Myocyte (in vitro differentiated cells): ENCODE results near the gene SMTNL1. TPM values are rescaled to one million over a fixed set of nuclear protein-coding genes. Genes with fewer than 3 reads are reported as not detected.

Source experiments
- DNase-seq: peaks from one replicate; pipeline ENCODE4 v3.0.0-alpha.2; 2012; ENCODE audit warnings: low read depth
- polyA plus RNA-seq: library from polyadenylated mRNA; unstranded; fragments of >200 nt; gene quantifications from one replicate; pipeline ENCODE4 v1.2.1, GENCODE V29; 2012; ENCODE audit warnings: missing spikeins
- total RNA-seq: library from RNA; depleted of rRNA; stranded (reverse); fragments of >200 nt; gene quantifications from 2 replicates; pipeline ENCODE4 v1.2.3, GENCODE V29; 2014

SMTNL1 gene
- total RNA-seq, result 0.16 and 0.21 TPM in 2 replicates
- polyA plus RNA-seq, result 0.10 TPM

DNA sequence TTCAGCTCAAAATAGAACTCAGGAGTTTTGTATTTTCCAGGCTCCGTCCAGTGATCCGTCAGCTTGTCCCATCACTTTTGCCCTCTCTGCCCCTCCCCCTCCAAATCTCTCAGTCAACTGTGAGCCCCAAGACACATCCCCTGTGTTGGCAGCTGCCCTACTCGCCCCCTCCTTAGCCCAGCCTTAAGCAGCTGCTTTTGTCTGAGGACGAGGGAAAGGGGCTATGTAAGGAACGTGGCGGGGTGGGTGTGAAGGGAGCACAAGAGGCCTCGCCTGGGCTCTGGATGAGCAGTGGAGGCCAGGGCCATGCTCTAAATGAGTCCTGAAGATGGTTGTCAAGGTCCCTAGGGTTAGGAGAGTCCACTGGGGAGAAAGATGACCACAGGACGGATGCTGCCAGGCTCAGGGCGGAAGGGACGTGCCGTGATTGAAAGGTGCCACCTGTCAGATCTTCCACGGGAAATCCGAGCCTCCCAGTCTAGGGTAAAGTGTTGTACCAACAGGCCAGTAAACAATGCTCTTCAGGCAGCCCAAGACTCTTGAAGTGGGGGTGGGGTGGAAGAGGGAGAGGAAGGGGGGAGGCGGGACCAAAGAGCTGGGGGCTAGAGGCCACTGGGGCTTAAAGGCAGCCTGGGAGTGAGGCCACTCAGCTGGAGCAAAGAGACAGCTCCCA lies at the start of gene SMTNL1:
TSS of gene SMTNL1 (plus strand) at position 649 of the 673 bp plus-strand sequence. CDS start 5,048 bp downstream, outside the sequence.
- DNase-seq, result peak; percentile 70

DNA sequence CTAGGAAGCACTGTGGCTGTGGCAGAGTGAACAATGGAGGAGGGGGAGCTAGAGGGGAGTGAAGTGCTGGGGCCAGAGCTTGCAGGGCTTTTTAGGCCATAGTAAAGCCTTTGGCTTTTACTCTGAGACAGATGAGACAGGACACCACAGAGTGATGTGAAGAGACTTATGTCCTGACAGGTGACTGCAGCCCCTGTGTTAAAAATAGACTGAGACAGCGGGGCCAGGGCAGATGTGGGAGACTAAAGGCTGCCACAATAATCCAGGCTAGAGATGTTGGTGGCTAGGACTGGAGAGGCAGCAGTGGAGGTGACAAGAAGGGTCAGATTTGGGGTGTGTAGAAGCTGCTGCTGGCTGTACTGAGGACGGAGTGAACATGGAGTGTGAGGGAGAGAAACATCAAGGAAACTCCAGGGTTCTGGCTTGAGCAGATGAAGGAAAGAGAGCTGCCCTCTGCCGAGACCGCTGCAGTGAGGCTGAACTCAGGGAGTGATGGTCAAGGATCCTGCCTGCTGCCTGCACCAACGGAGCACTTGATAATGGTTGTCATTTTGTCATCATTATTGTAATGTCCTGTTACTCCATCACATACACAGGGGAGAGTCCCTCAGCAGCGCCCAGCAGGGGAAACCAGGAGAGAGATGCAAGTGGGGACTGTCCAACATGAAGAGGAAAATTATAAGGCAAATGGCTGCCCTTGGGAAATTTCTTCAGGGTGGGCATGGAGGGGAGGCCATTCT lies 49.3 kb upstream of the SMTNL1 start:
- peak; percentile 88 for DNase-seq

GRCh38 chr11:57490456-57491248 lies 46.7 kb upstream of the SMTNL1 start:
- DNase-seq, result no peak

GRCh38 chr11:57491371-57492061 lies 45.9 kb upstream of the SMTNL1 start:
- DNase-seq, result no peak

DNA sequence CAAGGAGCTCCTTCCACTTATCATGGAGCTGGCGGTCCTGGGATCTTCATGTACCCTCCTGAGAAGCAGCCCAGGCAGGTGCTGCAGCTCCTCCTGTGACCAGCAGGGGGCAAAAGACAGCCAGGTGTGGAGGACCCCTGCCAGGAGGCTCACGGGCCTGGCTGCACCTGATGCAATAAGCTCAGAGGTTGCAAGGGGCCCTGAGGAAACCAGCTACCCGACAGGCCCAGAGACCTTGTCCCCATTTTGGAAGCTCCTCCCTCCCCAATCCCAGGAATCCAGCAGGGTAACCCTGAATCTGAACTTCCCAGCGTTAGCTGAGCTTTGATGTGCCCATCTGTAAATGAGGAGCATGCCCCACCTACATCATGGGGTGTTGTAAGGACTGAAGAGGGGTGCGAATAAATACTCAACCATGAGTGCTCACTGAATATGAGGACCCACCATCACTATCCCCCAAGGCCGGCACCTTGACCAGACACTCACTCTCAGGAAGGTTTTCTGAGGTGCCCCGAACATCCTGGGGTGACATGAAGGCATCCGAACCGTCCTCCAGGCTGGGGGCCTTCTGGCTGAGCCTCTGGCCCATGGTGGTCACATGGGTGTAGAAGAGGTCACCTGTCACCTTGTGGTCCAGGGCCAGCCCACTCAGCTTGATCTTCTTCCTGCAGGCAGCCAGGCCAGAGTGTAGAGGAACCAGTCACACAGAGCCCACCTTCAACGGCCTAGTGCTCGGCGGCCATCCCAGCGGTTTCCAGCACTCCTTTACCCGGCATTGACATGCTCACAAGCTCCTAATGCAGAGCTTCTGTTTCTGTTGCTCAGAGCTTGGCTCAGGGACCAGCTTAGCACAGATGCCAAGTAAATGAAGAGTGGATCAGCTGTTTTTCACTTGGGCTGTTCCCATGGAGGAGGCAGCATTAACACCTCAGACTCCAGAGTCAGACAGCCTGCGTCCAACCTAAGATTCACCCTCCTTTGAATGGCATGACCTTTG lies 43.6 kb upstream of the SMTNL1 start:
- DNase-seq, result no peak

- no peak for DNase-seq
These were observed 41.1 kb upstream of the SMTNL1 start for GRCh38 chr11:57496109-57496820.

DNA sequence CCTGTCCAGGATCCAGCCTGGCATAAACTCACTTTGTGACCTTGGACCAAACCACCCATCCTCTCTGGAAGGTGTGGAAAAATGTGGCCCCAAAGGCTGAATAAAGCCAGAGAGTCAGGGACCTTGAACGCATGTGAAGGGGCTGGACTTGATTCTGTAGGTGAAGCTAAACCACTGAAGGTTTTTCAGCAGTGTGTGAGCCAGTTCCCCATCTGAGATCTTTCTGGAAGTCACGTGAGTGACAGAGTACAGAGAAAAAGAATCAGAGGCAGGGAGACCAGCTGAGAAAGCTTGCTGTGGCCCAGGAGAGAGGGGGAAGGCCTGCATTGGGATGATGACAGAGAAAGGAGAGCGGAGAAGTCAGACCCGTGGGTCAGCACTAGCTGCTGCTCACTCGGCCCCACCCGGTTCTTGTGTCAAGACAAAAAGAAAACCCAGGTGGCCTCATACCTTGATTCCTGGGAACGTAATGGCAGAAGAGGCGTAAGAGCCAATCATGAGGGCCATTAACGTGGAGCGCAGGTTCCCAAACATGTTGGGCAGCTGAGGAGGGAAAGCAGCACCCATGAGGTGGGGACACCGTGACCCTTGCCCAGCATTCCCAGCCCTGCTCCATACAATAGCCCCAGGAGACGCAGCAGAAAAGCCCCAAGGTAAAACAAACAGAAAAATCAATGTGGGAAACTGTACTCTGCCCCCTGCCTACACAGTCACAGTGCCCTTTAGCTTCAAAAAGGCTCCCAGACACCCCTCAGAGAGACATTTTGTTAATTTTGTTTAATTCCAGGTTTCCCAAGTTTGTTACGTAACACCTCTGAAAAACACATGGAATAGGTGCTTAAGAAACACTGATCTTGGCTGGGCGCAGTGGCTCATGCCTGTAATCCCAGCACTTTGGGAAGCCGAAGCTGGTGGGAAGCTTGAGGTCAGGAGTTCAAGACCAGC lies 39.8 kb upstream of the SMTNL1 start:
- DNase-seq, result no peak

- no peak for DNase-seq
These were observed 38.9 kb upstream of the SMTNL1 start for GRCh38 chr11:57498540-57498939.

DNA sequence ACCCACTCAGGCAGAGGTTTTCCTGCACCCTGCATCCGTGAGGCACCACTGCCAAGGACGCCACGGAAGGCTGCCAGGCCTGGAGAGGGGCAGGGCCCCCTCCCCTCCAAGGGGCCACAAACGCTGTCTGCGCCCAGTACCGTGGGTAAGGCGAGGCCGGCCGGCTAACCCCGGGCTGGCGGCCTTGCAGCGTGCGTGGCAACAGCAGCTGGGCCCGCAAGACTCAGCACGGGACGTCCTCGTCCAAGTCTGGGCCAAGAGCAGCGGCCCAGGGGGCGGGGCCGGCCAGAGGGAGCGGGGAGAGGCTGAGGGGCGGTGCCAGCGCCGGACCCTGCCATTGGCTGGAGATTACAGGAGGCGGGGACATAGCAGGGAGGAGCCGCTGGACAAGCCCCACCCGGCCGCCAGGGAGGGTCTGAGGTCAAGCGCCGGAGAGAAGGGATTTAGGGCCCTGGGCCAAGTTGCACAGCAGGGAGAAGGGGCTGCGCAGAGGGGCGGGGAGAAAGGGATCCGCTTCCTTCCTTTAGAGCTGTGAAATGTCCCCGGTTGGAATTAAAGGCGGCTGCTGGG lies 37.9 kb upstream of the SMTNL1 start:
- DNase-seq, result peak; percentile 97

DNA sequence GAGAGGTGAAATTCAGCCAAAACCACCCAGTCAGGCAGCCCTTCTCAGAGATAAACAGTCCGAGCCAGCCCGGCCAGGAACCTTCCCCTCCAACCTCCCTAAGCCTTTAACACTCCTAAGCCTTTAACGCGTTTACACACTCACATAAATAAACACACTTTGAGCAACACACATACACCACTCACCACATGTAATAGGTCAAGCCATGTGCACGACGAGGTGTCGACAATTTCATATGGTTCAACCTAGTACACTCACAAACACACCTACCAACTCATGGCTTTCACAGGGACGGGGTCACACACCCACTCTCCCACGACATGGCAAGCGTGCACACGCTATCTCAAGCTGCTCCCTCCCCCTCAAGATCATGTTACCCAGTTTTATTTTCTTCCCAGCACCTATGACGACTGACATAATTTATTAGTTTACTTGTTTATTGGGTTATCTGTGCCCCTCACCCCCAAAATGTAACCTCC lies 37.4 kb upstream of the SMTNL1 start:
- DNase-seq, result no peak

GRCh38 chr11:57500515-57500914 lies 36.9 kb upstream of the SMTNL1 start:
- no peak for DNase-seq

- DNase-seq, result no peak
These were observed 36.5 kb upstream of the SMTNL1 start for GRCh38 chr11:57500926-57501325.

DNA sequence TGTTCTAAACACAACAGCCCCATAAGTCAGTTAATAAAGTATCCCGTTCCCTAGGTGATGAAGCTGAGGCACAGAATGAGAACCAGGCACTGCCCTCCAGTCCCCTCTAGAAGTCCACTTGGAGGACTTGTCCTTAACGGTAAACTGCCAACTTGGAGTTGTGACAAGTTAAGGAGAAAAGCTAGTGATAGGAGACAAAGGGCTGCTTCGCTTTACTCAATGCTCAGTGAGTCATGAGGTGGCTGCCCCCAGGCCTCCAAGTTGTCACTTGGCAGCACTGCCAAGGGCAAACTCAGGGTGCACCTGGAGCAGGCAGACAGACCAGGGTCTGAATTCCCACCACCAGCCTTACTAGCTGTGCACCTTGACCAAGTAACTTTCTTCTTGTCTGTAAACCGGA lies 35.4 kb upstream of the SMTNL1 start:
- DNase-seq, result no peak

DNA sequence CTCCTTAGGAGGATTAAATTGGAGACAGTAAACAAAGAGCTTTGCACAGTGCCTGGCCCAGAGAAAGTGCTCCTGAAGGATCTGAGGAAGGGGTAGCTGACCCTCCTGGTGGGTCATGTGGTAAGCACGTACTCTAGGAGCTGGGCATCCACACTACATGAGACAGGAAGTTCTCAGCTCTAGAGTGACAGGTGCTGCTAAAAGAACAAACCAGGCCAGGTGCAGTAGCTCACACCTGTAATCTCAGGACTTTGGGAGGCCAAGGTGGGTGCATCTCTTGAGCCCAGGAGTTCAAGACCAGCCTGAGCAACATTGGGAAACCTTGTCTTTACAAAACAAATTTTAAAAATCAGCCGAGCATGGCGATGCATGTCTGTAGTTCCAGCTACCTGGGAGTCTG lies 35.0 kb upstream of the SMTNL1 start:
- DNase-seq, result no peak

- DNase-seq, result no peak
These were observed 34.5 kb upstream of the SMTNL1 start for GRCh38 chr11:57502870-57503269.

DNA sequence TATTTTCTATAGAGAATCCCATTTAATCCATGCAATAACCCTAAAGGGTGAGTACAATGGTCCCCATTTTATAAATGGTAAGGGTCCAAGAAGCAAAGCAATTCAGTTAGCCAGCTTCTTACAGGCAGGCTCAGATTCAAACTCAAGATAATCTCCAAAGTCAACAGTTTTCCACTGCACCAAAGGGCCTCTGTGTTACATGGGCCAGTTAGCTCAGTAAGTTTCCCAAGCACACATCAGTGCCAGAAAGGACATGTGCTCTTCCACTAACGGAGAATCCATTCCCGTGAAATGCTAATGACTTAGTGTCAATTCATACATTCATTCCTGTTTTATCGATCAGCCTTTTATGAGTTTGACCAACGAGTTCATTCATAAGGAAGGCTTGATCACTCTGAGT lies 32.9 kb upstream of the SMTNL1 start:
- no peak for DNase-seq

- DNase-seq, result no peak
These were observed 30.9 kb upstream of the SMTNL1 start for GRCh38 chr11:57506522-57506921.
